Aorta (tissue), 5 donors: Measurements from ENCODE around the gene SERHL2. TPM values are rescaled to one million over a fixed set of nuclear protein-coding genes. Genes with fewer than 3 reads are reported as not detected.
"Not testable (repeated sequence)": the region's sequence is repeated elsewhere in the genome, so short reads cannot be mapped to it uniquely, and the experiment has no call there.

Experiments used
- ATAC-seq: fragments of 200-7000 bp; cut with Tn5 transposase; one replicate; pipeline ENCODE4 v1.9.1; 2022; ENCODE audit warnings: moderate library complexity; ENCODE audit not compliant: low FRiP score
- DNase-seq, 2 donors: peaks; one replicate each; pipeline ENCODE4 v3.0.0-alpha.2; 2020
- H3K27ac ChIP-seq, 2 donors: one replicate each; pipeline ENCODE4 v1.5.1; 2013; ENCODE audit warnings: low read length in 2 of 2, mild to moderate bottlenecking in 2 of 2, moderate library complexity in 2 of 2, control low read depth in 1 of 2, inconsistent platforms in 1 of 2, low read depth in 1 of 2
- H3K27me3 ChIP-seq, 2 donors: one replicate each; pipeline ENCODE4 v1.6.1; 2013; ENCODE audit warnings: control low read depth in 1 of 2, low read length in 1 of 2, mild to moderate bottlenecking in 1 of 2, moderate library complexity in 1 of 2; ENCODE audit not compliant: insufficient read depth in 2 of 2, control insufficient read depth in 1 of 2
- H3K36me3 ChIP-seq, 2 donors: one replicate each; pipeline ENCODE4 v1.6.1; 2013; ENCODE audit warnings: control low read depth in 1 of 2, low read length in 1 of 2, mild to moderate bottlenecking in 1 of 2; ENCODE audit not compliant: insufficient read depth in 2 of 2, control insufficient read depth in 1 of 2
- H3K4me1 ChIP-seq, 2 donors: one replicate each; pipeline ENCODE4 v1.6.1; 2013; ENCODE audit warnings: low read length in 2 of 2, control low read depth in 1 of 2, mild to moderate bottlenecking in 1 of 2, moderate library complexity in 1 of 2; ENCODE audit not compliant: insufficient read depth in 2 of 2, control insufficient read depth in 1 of 2
- H3K4me3 ChIP-seq, 2 donors: one replicate each; pipeline ENCODE4 v1.5.1; 2013; ENCODE audit warnings: low read length in 2 of 2, control low read depth in 1 of 2, mild to moderate bottlenecking in 1 of 2
- H3K9me3 ChIP-seq: one replicate; pipeline ENCODE4 v1.6.1; 2013; ENCODE audit warnings: mild to moderate bottlenecking, low read length; ENCODE audit not compliant: control insufficient read depth
- WGBS, 2 donors: extraction: QIAGEN DNeasy Blood & Tissue Kit; methylation state at CpG; one replicate each; pipeline ENCODE4 v1.1.7; 2013; 5-methylcytosine and 5-hydroxymethylcytosine counted together
- intact Hi-C, 2 donors: fragments of 100-400 bp; cut with DNase I; formaldehyde crosslinking; loops; one replicate each; pipeline versions ENCODE4 v1.14.2 to v1.15.0; 2022
- polyA plus RNA-seq, 2 donors: library from polyadenylated mRNA; stranded (reverse); fragments of 200-250 nt; gene quantifications; one replicate each; pipeline ENCODE4 v1.2.3, GENCODE V29; 2013
- total RNA-seq, 2 donors: library from RNA; stranded (reverse); fragmentation: NEBNext Ultra II Directional; extraction: Animal tissue kit (Norgen Biotek cat#: 25700); gene quantifications; one replicate each; pipeline ENCODE4 v1.2.1, GENCODE V29; 2021
- donor health status: healthy with polysubstance abuse.
- donor health status: Bipolar disorder and iron deficiency.
- donor health status: DM: no; HTN: no; CAD: no.
- donor health status: DM: no; HTN: no; CAD: no.
- donor health status: DM: yes; HTN: yes; CAD: no.

Gene SERHL2
- total and polyA plus RNA-seq, 4 donors: 1.6 to 4.2 (median 2.5) TPM

- H3K9me3 ChIP-seq, H3K4me1 ChIP-seq, H3K36me3 ChIP-seq, H3K4me3 ChIP-seq, DNase-seq, H3K27me3 ChIP-seq, ATAC-seq, H3K27ac ChIP-seq, intact Hi-C loops: not testable (repeated sequence)
- 87 to 88% methylated on average over 20 to 24 of the region's 24 CpGs for WGBS, 2 donors
Observed at GRCh38 chr22:42531401-42532084, 22.2 kb upstream of the SERHL2 start.

GRCh38 chr22:42533638-42533977 lies 20.1 kb upstream of the SERHL2 start:
- ATAC-seq (no peak), DNase-seq (no peak)
- H3K4me1 ChIP-seq: no peaks in the 10 kb centered on the region
- intact Hi-C loops: no loop called here
- no peak overlapping the region for H3K4me3 ChIP-seq
- no peaks in the 10 kb centered on the region for H3K27me3 ChIP-seq
- no peaks in the 10 kb centered on the region for H3K36me3 ChIP-seq
- 91 to 92% methylated on average over 6 to 8 of the region's 8 CpGs for WGBS, 2 donors
- H3K9me3 ChIP-seq: no peaks in the 10 kb centered on the region
- H3K27ac ChIP-seq: no peak overlapping the region

- H3K36me3 ChIP-seq, intact Hi-C loops, H3K9me3 ChIP-seq, ATAC-seq, H3K4me3 ChIP-seq, H3K27me3 ChIP-seq, DNase-seq, H3K4me1 ChIP-seq, H3K27ac ChIP-seq: not testable (repeated sequence)
- 68 to 73% methylated on average over 1 to 4 of the region's 14 CpGs for WGBS, 2 donors
Observed at GRCh38 chr22:42535082-42535731, 18.5 kb upstream of the SERHL2 start.

GRCh38 chr22:42536166-42536565 lies 17.6 kb upstream of the SERHL2 start:
- Histone ChIP-seq H3K36me3 (no peaks in the 10 kb centered on the region), H3K9me3 (no peaks in the 10 kb centered on the region), H3K27me3 (no peaks in the 10 kb centered on the region), H3K4me1 (no peaks in the 10 kb centered on the region), H3K4me3 (no peak overlapping the region), H3K27ac (no peak overlapping the region)
- intact Hi-C loops: no loop called here
- 92 to 99% methylated on average over 7 of the region's 7 CpGs for WGBS, 2 donors
- DNase-seq (no peak), ATAC-seq (no peak)

- ATAC-seq, H3K36me3 ChIP-seq, H3K27me3 ChIP-seq, intact Hi-C loops, H3K4me1 ChIP-seq, H3K9me3 ChIP-seq, H3K27ac ChIP-seq, DNase-seq, H3K4me3 ChIP-seq: not testable (repeated sequence)
- WGBS, 2 donors: 94 to 96% methylated on average over 18 of the region's 18 CpGs
Observed at GRCh38 chr22:42536634-42537033, 17.1 kb upstream of the SERHL2 start.

GRCh38 chr22:42537199-42537831 lies 16.4 kb upstream of the SERHL2 start:
- H3K4me3 ChIP-seq, H3K36me3 ChIP-seq, H3K4me1 ChIP-seq, H3K27me3 ChIP-seq, H3K9me3 ChIP-seq, intact Hi-C loops, H3K27ac ChIP-seq, DNase-seq: not testable (repeated sequence)
- WGBS, 2 donors: 54 to 61% methylated on average over 7 to 14 of the region's 14 CpGs
- peak; percentile 80 for ATAC-seq

GRCh38 chr22:42539236-42539771 lies 14.5 kb upstream of the SERHL2 start:
- H3K36me3 ChIP-seq, H3K4me1 ChIP-seq, H3K27ac ChIP-seq, H3K9me3 ChIP-seq, intact Hi-C loops, H3K27me3 ChIP-seq, H3K4me3 ChIP-seq: not testable (repeated sequence)
- WGBS, 2 donors: 60% methylated on average over 1 to 9 of the region's 11 CpGs
- DNase-seq (peak in 1 of 2 donors; percentile 37), ATAC-seq (peak; percentile 37)

- ATAC-seq: no peak
- H3K9me3 ChIP-seq: no peaks in the 10 kb centered on the region
Observed at GRCh38 chr22:42544686-42545085, 9.1 kb upstream of the SERHL2 start.

More at GRCh38 chr22:42544686-42545085, 9.1 kb upstream of the SERHL2 start:
- H3K36me3 ChIP-seq: no peaks in the 10 kb centered on the region
- no peak overlapping the region for H3K4me3 ChIP-seq
- H3K27ac ChIP-seq: no peak overlapping the region
- intact Hi-C loops: no loop called here
- DNase-seq: no peak
- H3K4me1 ChIP-seq: no peaks in the 10 kb centered on the region
- WGBS, 2 donors: 25% methylated on average over 2 of the region's 2 CpGs
- H3K27me3 ChIP-seq: no peaks in the 10 kb centered on the region
